ENCODE data around the gene COX7A2L.
A peak's percentile ranks its signal among the peaks of the same experiment; 100 is the strongest.

COX7A2L gene

DNA sequence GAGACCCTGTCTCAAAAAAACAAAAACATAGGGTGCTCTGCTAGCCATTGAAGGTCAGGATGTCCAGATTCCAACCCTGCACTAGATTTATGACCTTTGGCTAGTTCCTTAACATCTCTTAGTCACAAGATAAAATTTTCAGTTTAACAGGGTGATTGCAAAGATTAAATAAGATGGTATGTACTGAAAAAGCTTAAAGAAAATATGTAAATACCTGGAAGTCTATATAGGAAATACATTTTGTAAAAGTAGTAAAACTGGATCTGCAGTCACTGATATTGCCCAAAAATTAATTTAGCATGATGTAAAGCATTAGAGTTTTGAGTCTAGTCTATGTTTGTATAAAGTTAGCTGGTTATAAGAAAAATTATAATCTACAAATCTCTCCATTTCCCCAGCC is 5.4 kb upstream of the COX7A2L start:
- Histone ChIP-seq H3K36me3 (ENCODE audit: control insufficient read depth, insufficient read depth, low read length) (no peaks in the 10 kb centered on the region), H3K4ac (ENCODE audit: low read depth, low read length) (no peak overlapping the region), H3K9ac (ENCODE audit: low read length) (no peak overlapping the region), H3K4me1 (ENCODE audit: control insufficient read depth, low read depth, low read length) (peaks cover 3% of the 10 kb centered on the region), H4K8ac (ENCODE audit: low read depth, low read length) (no peak overlapping the region), H3K18ac (ENCODE audit: low read length) (no peak overlapping the region), H3K27ac (ENCODE audit: low read depth, low read length) (no peak overlapping the region), H3K23ac (ENCODE audit: low read length) (no peak overlapping the region), H2BK120ac (ENCODE audit: low read depth, low read length) (no peak overlapping the region), H3K4me2 (ENCODE audit: low read length) (no peak overlapping the region), H3K79me1 (ENCODE audit: low read length) (no peaks in the 10 kb centered on the region), H4K5ac (ENCODE audit: low read length) (no peak overlapping the region), H2BK5ac (ENCODE audit: low read length) (no peak overlapping the region), H3K56ac (ENCODE audit: low read length) (no peak overlapping the region), H3K27me3 (ENCODE audit: insufficient read depth, low read length, poor library complexity) (no peaks in the 10 kb centered on the region), H2AK5ac (ENCODE audit: low read length) (no peak overlapping the region), H3K79me2 (ENCODE audit: control insufficient read depth, insufficient read depth, low read length) (no peaks in the 10 kb centered on the region), H3K4me3 (ENCODE audit: low read length) (no peak overlapping the region), H2BK15ac (replicated peaks; ENCODE audit: low read depth) (no peak overlapping the region)
- DNase-seq, result no peak

- no peak overlapping the region for H3K4ac ChIP-seq (ENCODE audit: low read depth, low read length)
- H2BK120ac ChIP-seq (ENCODE audit: low read depth, low read length), result no peak overlapping the region
- WGBS (ENCODE audit: extremely low coverage, insufficient coverage, low lambda C conversion rate), result no CpG with 5 or more reads among the region's 3 CpGs
Observed at GRCh38 chr2:42364658-42365057, 3.6 kb upstream of the COX7A2L start.

GRCh38 chr2:42363413-42363812 is 2.4 kb upstream of the COX7A2L start:
- H3K79me1 ChIP-seq (ENCODE audit: low read length), result peaks cover 13% of the 10 kb centered on the region
- H2BK5ac ChIP-seq (ENCODE audit: low read length), result no peak overlapping the region
- no peak overlapping the region for H3K4ac ChIP-seq (ENCODE audit: low read depth, low read length)
- H3K36me3 ChIP-seq (ENCODE audit: control insufficient read depth, insufficient read depth, low read length), result no peaks in the 10 kb centered on the region
- DNase-seq, result no peak
- no peak overlapping the region for H2BK120ac ChIP-seq (ENCODE audit: low read depth, low read length)
- no peak overlapping the region for H3K4me2 ChIP-seq (ENCODE audit: low read length)
- H3K4me3 ChIP-seq (ENCODE audit: low read length), result no peak overlapping the region
- H4K8ac ChIP-seq (ENCODE audit: low read depth, low read length), result no peak overlapping the region
- H3K27me3 ChIP-seq (ENCODE audit: insufficient read depth, low read length, poor library complexity), result no peaks in the 10 kb centered on the region
- H3K18ac ChIP-seq (ENCODE audit: low read length), result no peak overlapping the region
- no peak overlapping the region for H3K27ac ChIP-seq (ENCODE audit: low read depth, low read length)
- no peak overlapping the region for H3K56ac ChIP-seq (ENCODE audit: low read length)
- H3K4me1 ChIP-seq (ENCODE audit: control insufficient read depth, low read depth, low read length), result peaks cover 7% of the 10 kb centered on the region
- peaks cover 24% of the 10 kb centered on the region for H3K79me2 ChIP-seq (ENCODE audit: control insufficient read depth, insufficient read depth, low read length)
- H3K9ac ChIP-seq (ENCODE audit: low read length), result no peak overlapping the region
- H2BK15ac ChIP-seq (replicated peaks; ENCODE audit: low read depth), result no peak overlapping the region
- no peak overlapping the region for H4K5ac ChIP-seq (ENCODE audit: low read length)
- H2AK5ac ChIP-seq (ENCODE audit: low read length), result no peak overlapping the region
- no CpG with 5 or more reads among the region's 3 CpGs for WGBS (ENCODE audit: extremely low coverage, insufficient coverage, low lambda C conversion rate)
- no peak overlapping the region for H3K23ac ChIP-seq (ENCODE audit: low read length)

More at GRCh38 chr2:42364658-42365057, 3.6 kb upstream of the COX7A2L start:
- no peak for DNase-seq
- H3K36me3 ChIP-seq (ENCODE audit: control insufficient read depth, insufficient read depth, low read length), result no peaks in the 10 kb centered on the region
- no peak overlapping the region for H3K9ac ChIP-seq (ENCODE audit: low read length)
- H3K56ac ChIP-seq (ENCODE audit: low read length), result no peak overlapping the region
- H3K79me2 ChIP-seq (ENCODE audit: control insufficient read depth, insufficient read depth, low read length), result peaks cover 13% of the 10 kb centered on the region
- H3K18ac ChIP-seq (ENCODE audit: low read length), result no peak overlapping the region
- H3K27me3 ChIP-seq (ENCODE audit: insufficient read depth, low read length, poor library complexity), result no peaks in the 10 kb centered on the region
- H3K23ac ChIP-seq (ENCODE audit: low read length), result no peak overlapping the region
- peaks cover 7% of the 10 kb centered on the region for H3K79me1 ChIP-seq (ENCODE audit: low read length)
- H2BK5ac ChIP-seq (ENCODE audit: low read length), result no peak overlapping the region
- H3K4me2 ChIP-seq (ENCODE audit: low read length), result no peak overlapping the region
- no peak overlapping the region for H2BK15ac ChIP-seq (replicated peaks; ENCODE audit: low read depth)
- no peak overlapping the region for H2AK5ac ChIP-seq (ENCODE audit: low read length)
- H4K5ac ChIP-seq (ENCODE audit: low read length), result no peak overlapping the region
- no peak overlapping the region for H4K8ac ChIP-seq (ENCODE audit: low read depth, low read length)
- no peak overlapping the region for H3K27ac ChIP-seq (ENCODE audit: low read depth, low read length)
- peaks cover 7% of the 10 kb centered on the region for H3K4me1 ChIP-seq (ENCODE audit: control insufficient read depth, low read depth, low read length)
- H3K4me3 ChIP-seq (ENCODE audit: low read length), result no peak overlapping the region

DNA sequence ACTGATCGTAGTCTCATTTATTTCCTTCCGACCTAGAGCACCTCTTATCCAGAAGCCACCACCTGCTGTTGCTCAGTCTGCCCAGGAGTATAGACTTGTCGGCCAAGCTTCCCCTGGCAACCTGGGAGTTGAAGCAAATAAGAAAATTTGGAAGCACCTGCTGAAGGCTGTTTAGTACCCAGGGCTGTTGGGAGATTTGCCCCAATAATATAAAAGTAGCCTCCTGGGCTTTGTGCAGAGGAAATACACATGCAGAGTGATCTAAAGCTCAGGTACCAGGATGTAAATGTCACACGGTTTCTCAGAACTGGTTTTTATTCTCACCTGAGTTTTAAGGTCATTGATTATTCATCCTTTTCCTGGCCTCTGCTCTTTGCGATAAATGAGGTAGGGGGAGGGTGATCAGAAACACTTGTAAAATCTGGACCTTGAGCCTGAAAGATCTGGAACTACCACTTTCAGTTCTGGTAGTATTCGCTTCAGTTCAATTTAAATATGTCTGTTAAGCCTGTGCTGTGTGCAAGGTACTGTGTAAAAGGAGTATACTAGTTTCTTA is 789 bp upstream of the COX7A2L start:
- Histone ChIP-seq H3K56ac (ENCODE audit: low read length) (peak overlapping the region; percentile 39), H3K4me3 (ENCODE audit: low read length) (no peak overlapping the region), H3K27me3 (ENCODE audit: insufficient read depth, low read length, poor library complexity) (no peaks in the 10 kb centered on the region), H2BK120ac (ENCODE audit: low read depth, low read length) (no peak overlapping the region), H3K4me2 (ENCODE audit: low read length) (peak overlapping the region; percentile 87), H3K79me1 (ENCODE audit: low read length) (peaks cover 21% of the 10 kb centered on the region), H3K79me2 (ENCODE audit: control insufficient read depth, insufficient read depth, low read length) (peaks cover 37% of the 10 kb centered on the region), H4K8ac (ENCODE audit: low read depth, low read length) (no peak overlapping the region), H3K27ac (ENCODE audit: low read depth, low read length) (peak overlapping the region; percentile 36), H2AK5ac (ENCODE audit: low read length) (no peak overlapping the region), H3K36me3 (ENCODE audit: control insufficient read depth, insufficient read depth, low read length) (no peaks in the 10 kb centered on the region), H3K18ac (ENCODE audit: low read length) (peak overlapping the region; percentile 29), H4K5ac (ENCODE audit: low read length) (no peak overlapping the region), H2BK15ac (replicated peaks; ENCODE audit: low read depth) (no peak overlapping the region), H3K9ac (ENCODE audit: low read length) (peak overlapping the region; percentile 37), H3K23ac (ENCODE audit: low read length) (no peak overlapping the region), H3K4me1 (ENCODE audit: control insufficient read depth, low read depth, low read length) (peaks cover 7% of the 10 kb centered on the region), H2BK5ac (ENCODE audit: low read length) (no peak overlapping the region), H3K4ac (ENCODE audit: low read depth, low read length) (no peak overlapping the region)
- WGBS (ENCODE audit: extremely low coverage, insufficient coverage, low lambda C conversion rate), result no CpG with 5 or more reads among the region's 6 CpGs
- no peak for DNase-seq

GRCh38 chr2:42360493-42360889 is 526 bp downstream of the COX7A2L start:
- H2AK5ac ChIP-seq (ENCODE audit: low read length), result no peak overlapping the region
- peak overlapping the region; percentile 46 for H3K4ac ChIP-seq (ENCODE audit: low read depth, low read length)
- H3K56ac ChIP-seq (ENCODE audit: low read length), result peak overlapping the region; percentile 97
- peak overlapping the region; percentile 93 for H3K9ac ChIP-seq (ENCODE audit: low read length)
- H3K79me1 ChIP-seq (ENCODE audit: low read length), result peaks cover 23% of the 10 kb centered on the region
- H3K23ac ChIP-seq (ENCODE audit: low read length), result no peak overlapping the region
- H2BK15ac ChIP-seq (replicated peaks; ENCODE audit: low read depth), result no peak overlapping the region
- peaks cover 7% of the 10 kb centered on the region for H3K4me1 ChIP-seq (ENCODE audit: control insufficient read depth, low read depth, low read length)
- H3K36me3 ChIP-seq (ENCODE audit: control insufficient read depth, insufficient read depth, low read length), result no peaks in the 10 kb centered on the region
- peak overlapping the region; percentile 93 for H3K4me3 ChIP-seq (ENCODE audit: low read length)
- H4K5ac ChIP-seq (ENCODE audit: low read length), result no peak overlapping the region
- H3K27me3 ChIP-seq (ENCODE audit: insufficient read depth, low read length, poor library complexity), result no peaks in the 10 kb centered on the region
- no CpG with 5 or more reads among the region's 15 CpGs for WGBS (ENCODE audit: extremely low coverage, insufficient coverage, low lambda C conversion rate)
- no peak overlapping the region for H2BK5ac ChIP-seq (ENCODE audit: low read length)
- no peak overlapping the region for H2BK120ac ChIP-seq (ENCODE audit: low read depth, low read length)
- DNase-seq, result peak; percentile 13
- peak overlapping the region; percentile 77 for H3K4me2 ChIP-seq (ENCODE audit: low read length)
- H4K8ac ChIP-seq (ENCODE audit: low read depth, low read length), result no peak overlapping the region
- H3K27ac ChIP-seq (ENCODE audit: low read depth, low read length), result no peak overlapping the region
- H3K79me2 ChIP-seq (ENCODE audit: control insufficient read depth, insufficient read depth, low read length), result peaks cover 46% of the 10 kb centered on the region
- no peak overlapping the region for H3K18ac ChIP-seq (ENCODE audit: low read length)

DNA sequence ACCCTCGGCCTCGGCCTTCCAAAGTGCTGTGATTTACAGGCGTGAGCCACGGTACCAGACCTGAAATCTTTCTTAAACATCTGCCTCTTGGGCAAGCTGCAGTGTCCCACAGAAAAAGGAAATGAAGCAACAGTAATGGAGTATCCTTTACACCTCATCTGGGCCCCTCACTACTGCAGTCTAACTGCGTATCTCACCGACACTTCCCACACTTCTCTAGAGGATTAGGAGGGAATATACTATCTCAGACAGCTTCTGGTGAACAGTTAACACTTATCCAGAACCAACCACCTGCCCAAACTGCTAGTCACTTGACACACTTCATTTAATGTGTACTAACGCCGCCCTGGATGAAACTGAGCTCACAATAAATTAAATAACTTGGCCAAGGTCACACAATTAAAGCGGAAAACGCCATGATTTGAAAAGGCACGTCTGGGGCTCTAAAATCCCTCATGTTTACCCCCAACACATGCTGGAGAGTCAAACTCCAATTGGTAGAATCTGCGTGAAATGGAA is 993 bp downstream of the COX7A2L start:
- Histone ChIP-seq H3K4me2 (ENCODE audit: low read length) (peak overlapping the region; percentile 77), H3K27ac (ENCODE audit: low read depth, low read length) (no peak overlapping the region), H3K4me1 (ENCODE audit: control insufficient read depth, low read depth, low read length) (peaks cover 7% of the 10 kb centered on the region), H4K8ac (ENCODE audit: low read depth, low read length) (no peak overlapping the region), H3K18ac (ENCODE audit: low read length) (no peak overlapping the region), H3K4me3 (ENCODE audit: low read length) (peak overlapping the region; percentile 93), H3K4ac (ENCODE audit: low read depth, low read length) (no peak overlapping the region), H2BK120ac (ENCODE audit: low read depth, low read length) (no peak overlapping the region), H2AK5ac (ENCODE audit: low read length) (no peak overlapping the region), H3K79me1 (ENCODE audit: low read length) (peaks cover 23% of the 10 kb centered on the region), H2BK5ac (ENCODE audit: low read length) (no peak overlapping the region), H3K56ac (ENCODE audit: low read length) (peak overlapping the region; percentile 97), H3K23ac (ENCODE audit: low read length) (no peak overlapping the region), H3K27me3 (ENCODE audit: insufficient read depth, low read length, poor library complexity) (no peaks in the 10 kb centered on the region), H2BK15ac (replicated peaks; ENCODE audit: low read depth) (no peak overlapping the region), H3K36me3 (ENCODE audit: control insufficient read depth, insufficient read depth, low read length) (no peaks in the 10 kb centered on the region), H3K9ac (ENCODE audit: low read length) (peak overlapping the region; percentile 93), H3K79me2 (ENCODE audit: control insufficient read depth, insufficient read depth, low read length) (peaks cover 47% of the 10 kb centered on the region), H4K5ac (ENCODE audit: low read length) (no peak overlapping the region)
- no CpG with 5 or more reads among the region's 12 CpGs for WGBS (ENCODE audit: extremely low coverage, insufficient coverage, low lambda C conversion rate)
- peak; percentile 15 for DNase-seq
